SU-DHL-6 (cell line): ENCODE measurements around the gene G2E3.

ENCODE experiments used
- EZH2phosphoT487 ChIP-seq: fragments of 200-600 bp; sonication (generic), shearing (Covaris generic); conservative IDR thresholded peaks from 2 replicates; pipeline ENCODE4 v1.6.1; 2018; ENCODE audit warnings: mild to moderate bottlenecking, antibody characterized with exemption, low read length, moderate library complexity, mixed read lengths
- TF ChIP-seq, protein P1 (sequence below): fragments of 200-600 bp; sonication (generic); IDR thresholded peaks from one replicate; pipeline ENCODE4 v1.5.1; 2017; ENCODE audit warnings: antibody characterized with exemption, mild to moderate bottlenecking, low read length, moderate library complexity; ENCODE audit not compliant: insufficient read depth, poor library complexity, severe bottlenecking

DNA sequence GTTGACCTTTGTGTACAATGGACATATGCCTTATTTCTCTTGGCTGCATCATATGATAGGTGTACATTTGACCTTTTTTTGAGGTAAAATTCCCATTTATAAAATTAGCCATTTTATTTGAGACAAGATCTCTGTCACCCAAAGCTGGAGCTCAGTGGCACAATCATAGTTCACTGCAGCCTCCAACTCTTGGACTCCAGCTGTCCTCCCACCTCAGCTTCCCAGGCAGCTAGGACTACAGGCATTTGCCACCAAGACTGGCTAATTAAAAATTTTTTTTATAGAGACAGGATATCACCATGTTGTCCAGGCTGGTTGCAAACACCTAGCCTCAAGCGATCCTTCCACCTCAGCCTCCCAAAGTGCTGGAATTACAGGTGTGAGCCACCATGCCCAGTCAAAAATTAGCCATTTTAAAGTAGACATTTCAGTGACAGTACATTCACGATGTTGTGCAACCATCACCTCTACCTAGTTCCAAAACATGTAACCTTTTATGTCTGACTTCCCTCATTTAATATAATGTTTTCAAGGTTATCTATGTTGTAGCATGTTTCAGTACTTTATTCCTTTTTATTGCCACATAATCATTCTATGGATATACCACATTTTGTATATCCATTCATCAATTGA is 5.4 kb downstream of the G2E3 start:
- TF ChIP-seq, protein P1, sequence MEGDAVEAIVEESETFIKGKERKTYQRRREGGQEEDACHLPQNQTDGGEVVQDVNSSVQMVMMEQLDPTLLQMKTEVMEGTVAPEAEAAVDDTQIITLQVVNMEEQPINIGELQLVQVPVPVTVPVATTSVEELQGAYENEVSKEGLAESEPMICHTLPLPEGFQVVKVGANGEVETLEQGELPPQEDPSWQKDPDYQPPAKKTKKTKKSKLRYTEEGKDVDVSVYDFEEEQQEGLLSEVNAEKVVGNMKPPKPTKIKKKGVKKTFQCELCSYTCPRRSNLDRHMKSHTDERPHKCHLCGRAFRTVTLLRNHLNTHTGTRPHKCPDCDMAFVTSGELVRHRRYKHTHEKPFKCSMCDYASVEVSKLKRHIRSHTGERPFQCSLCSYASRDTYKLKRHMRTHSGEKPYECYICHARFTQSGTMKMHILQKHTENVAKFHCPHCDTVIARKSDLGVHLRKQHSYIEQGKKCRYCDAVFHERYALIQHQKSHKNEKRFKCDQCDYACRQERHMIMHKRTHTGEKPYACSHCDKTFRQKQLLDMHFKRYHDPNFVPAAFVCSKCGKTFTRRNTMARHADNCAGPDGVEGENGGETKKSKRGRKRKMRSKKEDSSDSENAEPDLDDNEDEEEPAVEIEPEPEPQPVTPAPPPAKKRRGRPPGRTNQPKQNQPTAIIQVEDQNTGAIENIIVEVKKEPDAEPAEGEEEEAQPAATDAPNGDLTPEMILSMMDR: no peak
- TF ChIP-seq EZH2phosphoT487: no peak
